DND-41 (cell line): Measurements from ENCODE around the gene BLVRA.
"Not testable (repeated sequence)": the region's sequence is repeated elsewhere in the genome, so short reads cannot be mapped to it uniquely, and the experiment has no call there.

ENCODE experiments used
- ATAC-seq: fragments of 200-7000 bp; cut with Tn5 transposase; 3 replicates; pipeline ENCODE4 v1.9.1; 2021; ENCODE audit warnings: low read depth; ENCODE audit not compliant: insufficient read depth
- DNase-seq: peaks from one replicate; pipeline ENCODE4 v3.0.0-alpha.2; 2020
- H2AFZ ChIP-seq: 2 replicates; pipeline ENCODE4 v1.6.0; 2012; ENCODE audit warnings: low read depth, low read length
- H3K27ac ChIP-seq: 2 replicates; pipeline ENCODE4 v1.5.1; 2012; ENCODE audit warnings: low read length, inconsistent platforms
- H3K27me3 ChIP-seq: fragments of 200-600 bp; sonication (generic); 2 replicates; pipeline ENCODE4 v1.6.0; 2012; ENCODE audit warnings: low read length, mild to moderate bottlenecking, inconsistent platforms; ENCODE audit not compliant: insufficient read depth, poor library complexity
- H3K36me3 ChIP-seq: 2 replicates; pipeline ENCODE4 v1.5.1; 2012; ENCODE audit warnings: low read length, inconsistent platforms; ENCODE audit not compliant: insufficient read depth
- H3K4me1 ChIP-seq: 2 replicates; pipeline ENCODE4 v1.5.1; 2012; ENCODE audit warnings: mild to moderate bottlenecking, low read length; ENCODE audit not compliant: insufficient read depth
- H3K4me2 ChIP-seq: 2 replicates; pipeline ENCODE4 v1.6.0; 2012; ENCODE audit warnings: mild to moderate bottlenecking, moderate library complexity, low read length, inconsistent platforms; ENCODE audit not compliant: insufficient read depth
- H3K4me3 ChIP-seq, 2 experiments: fragments of 200-600 bp in 1 of 2; shearing (Covaris generic) in 1 of 2; 2 replicates each; pipeline ENCODE4 v1.5.1; 2012 to 2016; ENCODE audit warnings: inconsistent platforms in 2 of 2, low read length in 2 of 2, mild to moderate bottlenecking in 2 of 2, low read depth in 1 of 2, moderate library complexity in 1 of 2
- H3K79me2 ChIP-seq: 2 replicates; pipeline ENCODE4 v1.6.0; 2012; ENCODE audit warnings: low read length, inconsistent platforms; ENCODE audit not compliant: insufficient read depth
- H3K9ac ChIP-seq: 2 replicates; pipeline ENCODE4 v1.6.0; 2012; ENCODE audit warnings: low read depth, mild to moderate bottlenecking, inconsistent platforms, low read length, moderate library complexity
- H3K9me3 ChIP-seq: 2 replicates; pipeline ENCODE4 v1.5.1; 2012; ENCODE audit warnings: low read length, moderate library complexity, mild to moderate bottlenecking, inconsistent platforms; ENCODE audit not compliant: insufficient read depth, severe bottlenecking
- H4K20me1 ChIP-seq: 2 replicates; pipeline ENCODE4 v1.6.0; 2012; ENCODE audit warnings: low read length; ENCODE audit not compliant: insufficient read depth
- CTCF ChIP-seq: IDR thresholded peaks from 2 replicates; pipeline ENCODE4 v1.5.1; 2012; ENCODE audit warnings: borderline replicate concordance, low read length, moderate library complexity, mild to moderate bottlenecking; ENCODE audit not compliant: poor library complexity, severe bottlenecking; ENCODE audit errors: extremely low read depth
- EZH2 ChIP-seq: IDR thresholded peaks from 3 replicates; pipeline ENCODE4 v1.6.1; 2012; ENCODE audit warnings: borderline replicate concordance, low read depth, mild to moderate bottlenecking, moderate library complexity, low read length, inconsistent platforms; ENCODE audit not compliant: severe bottlenecking

The BLVRA gene

GRCh38 chr7:43803865-43804264, 45.4 kb downstream of the BLVRA start:
- Histone ChIP-seq H3K4me1 (no peaks in the 10 kb centered on the region), H3K4me3 (no peak overlapping the region), H3K36me3 (peaks cover 23% of the 10 kb centered on the region), H3K27me3 (no peaks in the 10 kb centered on the region), H3K9ac (no peak overlapping the region), H2AFZ (no peak overlapping the region), H4K20me1 (no peaks in the 10 kb centered on the region), H3K79me2 (no peaks in the 10 kb centered on the region), H3K4me2 (no peak overlapping the region), H3K27ac (no peak overlapping the region), H3K9me3 (no peaks in the 10 kb centered on the region)
- DNase-seq (no peak), ATAC-seq (no peak)
- TF ChIP-seq EZH2 (no peak), CTCF (no peak)

GRCh38 chr7:43808410-43808809, 49.9 kb downstream of the BLVRA start:
- H2AFZ ChIP-seq: no peak overlapping the region
- no peaks in the 10 kb centered on the region for H3K4me1 ChIP-seq
- no peak overlapping the region for H3K9ac ChIP-seq
- H3K4me3 ChIP-seq: no peak overlapping the region
- H4K20me1 ChIP-seq: no peaks in the 10 kb centered on the region
- no peak for TF ChIP-seq EZH2
- TF ChIP-seq CTCF: no peak
- no peaks in the 10 kb centered on the region for H3K79me2 ChIP-seq
- no peak overlapping the region for H3K27ac ChIP-seq
- no peaks in the 10 kb centered on the region for H3K9me3 ChIP-seq
- ATAC-seq (peak; percentile 72), DNase-seq (peak; percentile 63)
- H3K36me3 ChIP-seq: peaks cover 15% of the 10 kb centered on the region
- H3K27me3 ChIP-seq: no peaks in the 10 kb centered on the region
- no peak overlapping the region for H3K4me2 ChIP-seq

- H3K79me2 ChIP-seq, H3K4me3 ChIP-seq, H3K27ac ChIP-seq, H3K27me3 ChIP-seq, H3K36me3 ChIP-seq, H2AFZ ChIP-seq, H4K20me1 ChIP-seq, H3K9ac ChIP-seq, H3K4me2 ChIP-seq, H3K9me3 ChIP-seq, H3K4me1 ChIP-seq: not testable (repeated sequence)
- peak; percentile 40 for DNase-seq
- ATAC-seq: peak; percentile 36; the same call in 1 of the 3 replicates
Measured at GRCh38 chr7:43810195-43810941, 51.9 kb downstream of the BLVRA start.

GRCh38 chr7:43815373-43815772, 56.9 kb downstream of the BLVRA start:
- TF ChIP-seq EZH2: no peak
- TF ChIP-seq CTCF: no peak
- DNase-seq (no peak), ATAC-seq (peak; percentile 42; the same call in 1 of the 3 replicates)
- no peak overlapping the region for H2AFZ ChIP-seq
- H3K27ac ChIP-seq: no peak overlapping the region
- no peaks in the 10 kb centered on the region for H3K36me3 ChIP-seq
- H3K9ac ChIP-seq: no peak overlapping the region
- no peaks in the 10 kb centered on the region for H3K9me3 ChIP-seq
- H3K27me3 ChIP-seq: no peaks in the 10 kb centered on the region
- H3K4me3 ChIP-seq: no peak overlapping the region
- no peak overlapping the region for H3K4me2 ChIP-seq
- H3K4me1 ChIP-seq: no peaks in the 10 kb centered on the region
- H4K20me1 ChIP-seq: no peaks in the 10 kb centered on the region
- H3K79me2 ChIP-seq: no peaks in the 10 kb centered on the region

GRCh38 chr7:43816046-43816797, 57.7 kb downstream of the BLVRA start:
- H3K9me3 ChIP-seq, H3K36me3 ChIP-seq, H3K4me2 ChIP-seq, H3K27me3 ChIP-seq, H3K4me1 ChIP-seq, H2AFZ ChIP-seq, H3K9ac ChIP-seq, H3K27ac ChIP-seq, ATAC-seq, DNase-seq, H3K79me2 ChIP-seq, H3K4me3 ChIP-seq, H4K20me1 ChIP-seq: not testable (repeated sequence)
